ENCODE measurements around the gene GRIK4. TPM values are rescaled to one million over a fixed set of nuclear protein-coding genes. Genes with fewer than 3 reads are reported as not detected.

The GRIK4 gene
- polyA plus RNA-seq, 1 of the 3 experiments (the other 2 are of a cell fraction): 0.03 TPM

GRCh38 chr11:120792306-120792705 is 280.8 kb downstream of the GRIK4 start (continued):
- no peak for TF ChIP-seq GATA2 (CRISPR knock-in tag; IDR thresholded peaks at IDR 0.05)
- no peak for TF ChIP-seq FOXJ3 (CRISPR knock-in tag; IDR thresholded peaks at IDR 0.05)
- TF ChIP-seq, protein P1, sequence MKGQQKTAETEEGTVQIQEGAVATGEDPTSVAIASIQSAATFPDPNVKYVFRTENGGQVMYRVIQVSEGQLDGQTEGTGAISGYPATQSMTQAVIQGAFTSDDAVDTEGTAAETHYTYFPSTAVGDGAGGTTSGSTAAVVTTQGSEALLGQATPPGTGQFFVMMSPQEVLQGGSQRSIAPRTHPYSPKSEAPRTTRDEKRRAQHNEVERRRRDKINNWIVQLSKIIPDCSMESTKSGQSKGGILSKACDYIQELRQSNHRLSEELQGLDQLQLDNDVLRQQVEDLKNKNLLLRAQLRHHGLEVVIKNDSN (IDR thresholded peaks at IDR 0.05; ENCODE audit: borderline replicate concordance, low read depth): no peak
- no peak for TF ChIP-seq RCOR1 (IDR thresholded peaks at IDR 0.05; ENCODE audit: low read length)
- TF ChIP-seq TCF12 (IDR thresholded peaks at IDR 0.05): no peak

- WGBS (ENCODE audit: low lambda C conversion rate): 30% methylated on average over 5 of the region's 5 CpGs
- H2AFZ ChIP-seq (ENCODE audit: low read depth): no peak overlapping the region
- H3K79me2 ChIP-seq (ENCODE audit: insufficient read depth): no peaks in the 10 kb centered on the region
- H3K27ac ChIP-seq (ENCODE audit: low read depth in 2 of 2, low read length in 1 of 2): no peak overlapping the region
- no peaks in the 10 kb centered on the region for H4K20me1 ChIP-seq (ENCODE audit: insufficient read depth)
- H3K9me2 ChIP-seq: no peaks in the 10 kb centered on the region
- CTCF ChIA-PET: interaction anchor here (0.6 to 5.3 kb wide), 3 partner anchors 9 to 281 kb away, joined by 3 to 29 read pairs (median 11); partner anchors contain the start of gene GRIK4
- no peak overlapping the region for H3K4me3 ChIP-seq (ENCODE audit: low read depth in 2 of 2, low read length in 1 of 2)
- no peaks in the 10 kb centered on the region for H3K36me3 ChIP-seq (replicated peaks in 1 of 2; ENCODE audit: control insufficient read depth in 1 of 2, insufficient read depth in 2 of 2, low read length in 1 of 2)
- no peaks in the 10 kb centered on the region for H3F3A ChIP-seq (replicated peaks; ENCODE audit: insufficient read depth)
- TF ChIP-seq TCF12 (IDR thresholded peaks at IDR 0.05) (no peak), CTCF (IDR thresholded peaks at IDR 0.05) (no peak), NRF1 (IDR thresholded peaks at IDR 0.05; ENCODE audit: low read depth, low read length) (no peak), POLR2AphosphoS5 (IDR thresholded peaks at IDR 0.05; ENCODE audit: low read depth, low read length) (no peak), FOSL2 (IDR thresholded peaks at IDR 0.05; ENCODE audit: borderline replicate concordance, low read depth) (no peak)
- POLR2A ChIA-PET: no interaction called here
- DNase-seq: no peak
- H3K4me1 ChIP-seq (ENCODE audit: control insufficient read depth in 1 of 2, insufficient read depth in 2 of 2, low read depth in 1 of 2, low read length in 1 of 2): peaks cover 0 to 5% of the 10 kb centered on the region in 2 experiments; a peak in 1 of 4 replicates
- no peaks in the 10 kb centered on the region for H3K9me3 ChIP-seq
- no peaks in the 10 kb centered on the region for H3K27me3 ChIP-seq (ENCODE audit: insufficient read depth)
- H3K9ac ChIP-seq: no peak overlapping the region
- no peak overlapping the region for H3K4me2 ChIP-seq
These were observed 281.6 kb downstream of the GRIK4 start for GRCh38 chr11:120793150-120793549.

DNA sequence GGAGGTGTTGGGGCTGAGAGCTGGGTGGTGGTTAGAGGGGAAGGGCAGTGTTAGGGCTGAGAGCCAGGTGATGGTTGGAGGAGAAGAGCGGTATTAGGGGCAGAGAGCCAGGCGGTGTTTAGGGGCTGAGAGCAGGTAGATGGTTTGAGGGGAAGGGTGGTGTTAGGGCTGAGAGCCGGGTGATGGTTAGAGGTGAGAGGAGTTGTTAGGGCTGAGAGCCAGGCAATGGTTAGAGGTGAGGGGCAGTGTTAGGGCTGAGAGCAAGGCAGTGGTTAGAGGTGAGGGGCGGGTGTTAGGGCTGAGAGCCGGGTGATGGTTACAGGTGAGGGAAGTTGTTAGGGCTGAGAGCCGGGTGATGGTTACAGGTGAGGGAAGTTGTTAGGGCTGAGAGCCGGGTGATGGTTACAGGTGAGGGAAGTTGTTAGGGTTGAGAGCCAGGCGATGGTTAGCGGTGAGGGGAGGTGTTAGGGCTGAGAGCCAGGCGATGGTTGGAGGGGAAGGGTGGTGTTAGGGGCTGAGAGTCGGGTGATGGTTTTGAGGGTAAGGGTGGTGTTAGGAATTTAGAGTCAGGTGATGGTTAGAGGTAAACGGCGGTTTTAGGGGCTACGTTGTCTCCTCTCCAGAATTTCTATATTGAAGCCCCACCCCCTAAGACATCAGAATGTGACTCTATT is 282.4 kb downstream of the GRIK4 start:
- H2AFZ ChIP-seq (ENCODE audit: low read depth): no peak overlapping the region
- no peak for DNase-seq
- H3F3A ChIP-seq (replicated peaks; ENCODE audit: insufficient read depth): no peaks in the 10 kb centered on the region
- 56% methylated on average over 14 of the region's 14 CpGs for WGBS (ENCODE audit: low lambda C conversion rate)
- no peaks in the 10 kb centered on the region for H4K20me1 ChIP-seq (ENCODE audit: insufficient read depth)
- no peaks in the 10 kb centered on the region for H3K27me3 ChIP-seq (ENCODE audit: insufficient read depth)
- no peak overlapping the region for H3K27ac ChIP-seq (ENCODE audit: low read depth in 2 of 2, low read length in 1 of 2)
- POLR2A ChIA-PET: no interaction called here
- H3K36me3 ChIP-seq (replicated peaks in 1 of 2; ENCODE audit: control insufficient read depth in 1 of 2, insufficient read depth in 2 of 2, low read length in 1 of 2): no peaks in the 10 kb centered on the region
- H3K4me1 ChIP-seq (ENCODE audit: control insufficient read depth in 1 of 2, insufficient read depth in 2 of 2, low read depth in 1 of 2, low read length in 1 of 2): peaks cover 0 to 5% of the 10 kb centered on the region in 2 experiments; a peak in 1 of 4 replicates
- CTCF ChIA-PET: interaction anchor here (2.0 to 5.3 kb wide), 2 partner anchors 8 to 282 kb away, joined by 11 to 29 read pairs; partner anchors contain the start of gene GRIK4
- no peaks in the 10 kb centered on the region for H3K79me2 ChIP-seq (ENCODE audit: insufficient read depth)
- H3K9ac ChIP-seq: no peak overlapping the region
- no peaks in the 10 kb centered on the region for H3K9me3 ChIP-seq
- H3K4me2 ChIP-seq: no peak overlapping the region
- no peaks in the 10 kb centered on the region for H3K9me2 ChIP-seq
- TF ChIP-seq IRF3 (IDR thresholded peaks at IDR 0.05; ENCODE audit: low read depth, low read length) (no peak), FOXJ3 (CRISPR knock-in tag; IDR thresholded peaks at IDR 0.05) (no peak), TAF1 (IDR thresholded peaks at IDR 0.05; ENCODE audit: borderline replicate concordance, low read depth, low read length) (no peak), CHD2 (IDR thresholded peaks at IDR 0.05; ENCODE audit: low read length, partially characterized antibody) (no peak), EZH2phosphoT487 (IDR thresholded peaks at IDR 0.05; ENCODE audit: borderline replicate concordance, low read depth) (no peak), NFIC (IDR thresholded peaks at IDR 0.05; ENCODE audit: borderline replicate concordance) (no peak), EP300 (IDR thresholded peaks at IDR 0.05; ENCODE audit: borderline replicate concordance in 1 of 2, low read depth in 1 of 2, low read length in 1 of 2) (no peak)
- no peak overlapping the region for H3K4me3 ChIP-seq (ENCODE audit: low read depth in 2 of 2, low read length in 1 of 2)

All from SK-N-SH (cell line).